Smooth muscle cell (in vitro differentiated cells): Measurements from ENCODE around the gene RPL36A. TPM values are rescaled to one million over a fixed set of nuclear protein-coding genes. Genes with fewer than 3 reads are reported as not detected.

ENCODE experiments used
- DNase-seq: peaks from one replicate; lab custom pipeline; 2025; ENCODE audit not compliant: unreplicated experiment; lab: John Stamatoyannopoulos, UW
- H2AFZ ChIP-seq: fragments of 200-600 bp; sonication (generic); 2 replicates; pipeline ENCODE4 v1.6.0; 2016; ENCODE audit warnings: antibody characterized with exemption, low read depth, mild to moderate bottlenecking
- H3F3A ChIP-seq: fragments of 200-600 bp; sonication (generic); 2 replicates; pipeline ENCODE4 v1.6.0; 2017; ENCODE audit warnings: antibody characterized with exemption, low read depth
- H3K27ac ChIP-seq: fragments of 200-600 bp; sonication (generic); 2 replicates; pipeline ENCODE4 v1.5.1; 2016; ENCODE audit warnings: low read depth, mild to moderate bottlenecking
- H3K27me3 ChIP-seq: fragments of 200-600 bp; sonication (generic); 2 replicates; pipeline ENCODE4 v1.6.1; 2016; ENCODE audit warnings: low read depth, mild to moderate bottlenecking
- H3K36me3 ChIP-seq: fragments of 200-600 bp; sonication (generic); 2 replicates; pipeline ENCODE4 v1.5.1; 2016; ENCODE audit warnings: low read depth
- H3K4me1 ChIP-seq: fragments of 200-600 bp; sonication (generic); 2 replicates; pipeline ENCODE4 v1.5.1; 2016; ENCODE audit warnings: low read depth
- H3K4me2 ChIP-seq: fragments of 200-600 bp; sonication (generic); 2 replicates; pipeline ENCODE4 v1.6.0; 2016; ENCODE audit warnings: mild to moderate bottlenecking
- H3K4me3 ChIP-seq: fragments of 200-600 bp; sonication (generic); 2 replicates; pipeline ENCODE4 v1.5.1; 2016; ENCODE audit warnings: mild to moderate bottlenecking
- H3K79me2 ChIP-seq: fragments of 200-600 bp; sonication (generic); 2 replicates; pipeline ENCODE4 v1.6.0; 2016; ENCODE audit warnings: low read depth, mild to moderate bottlenecking
- H3K9ac ChIP-seq: fragments of 200-600 bp; sonication (generic); 2 replicates; pipeline ENCODE4 v1.6.0; 2016; ENCODE audit warnings: low read depth
- H3K9me3 ChIP-seq: fragments of 200-600 bp; sonication (generic); replicated peaks from 2 replicates; pipeline ENCODE4 v1.5.1; 2016; ENCODE audit warnings: low read depth
- H4K20me1 ChIP-seq: fragments of 200-600 bp; sonication (generic); 2 replicates; pipeline ENCODE4 v1.6.0; 2016; ENCODE audit warnings: low read depth
- CTCF ChIP-seq: fragments of 200-600 bp; sonication (generic); IDR thresholded peaks from 2 replicates; pipeline ENCODE4 v1.5.1; 2017; ENCODE audit warnings: borderline replicate concordance, mild to moderate bottlenecking, antibody characterized with exemption; ENCODE audit not compliant: insufficient read depth, poor library complexity, severe bottlenecking
- WGBS: methylation state at CpG from one replicate; pipeline ENCODE4 v1.1.7; 2016; ENCODE audit warnings: low lambda C conversion rate; 5-methylcytosine and 5-hydroxymethylcytosine counted together
- polyA plus RNA-seq: library from polyadenylated mRNA; unstranded; fragments of >200 nt; fragmentation: Nextera tagmentation; extraction: Ambion mirVana; gene quantifications from 2 replicates; pipeline ENCODE4 v1.2.1, GENCODE V29; 2016
- total RNA-seq: library from RNA; depleted of rRNA; stranded (reverse); fragments of >200 nt; gene quantifications from 2 replicates; pipeline ENCODE4 v1.2.3, GENCODE V29; 2014

RPL36A gene
- total and polyA plus RNA-seq, 2 experiments from 2014 or later, result 301 to 3,414 TPM

- Histone ChIP-seq H3K36me3 (no peaks in the 10 kb centered on the region), H3K4me1 (peaks cover 9% of the 10 kb centered on the region), H3K4me3 (peak overlapping the region; percentile 59), H3K9ac (no peak overlapping the region), H3K27ac (peak overlapping the region; percentile 84), H3K4me2 (peak overlapping the region; percentile 84), H2AFZ (no peak overlapping the region), H4K20me1 (no peaks in the 10 kb centered on the region), H3K9me3 (no peaks in the 10 kb centered on the region), H3K27me3 (no peaks in the 10 kb centered on the region), H3K79me2 (no peaks in the 10 kb centered on the region), H3F3A (no peaks in the 10 kb centered on the region)
- DNase-seq, result no peak
- 45% methylated on average over 2 of the region's 2 CpGs for WGBS
- TF ChIP-seq CTCF, result no peak
These were observed 28.7 kb downstream of the RPL36A start for GRCh38 chrX:101419489-101419888.

GRCh38 chrX:101427954-101428353, 37.1 kb downstream of the RPL36A start:
- 80% methylated on average over 2 of the region's 2 CpGs for WGBS
- Histone ChIP-seq H3K4me2 (no peak overlapping the region), H3K27me3 (no peaks in the 10 kb centered on the region), H3K4me1 (no peaks in the 10 kb centered on the region), H2AFZ (no peak overlapping the region), H3K9me3 (peaks cover 9% of the 10 kb centered on the region), H3F3A (peaks cover 3% of the 10 kb centered on the region), H3K9ac (no peak overlapping the region), H3K27ac (no peak overlapping the region), H4K20me1 (no peaks in the 10 kb centered on the region), H3K36me3 (no peaks in the 10 kb centered on the region), H3K79me2 (no peaks in the 10 kb centered on the region), H3K4me3 (no peak overlapping the region)
- DNase-seq, result no peak
- no peak for TF ChIP-seq CTCF

- Histone ChIP-seq H3K9me3 (peaks cover 9% of the 10 kb centered on the region), H3K36me3 (no peaks in the 10 kb centered on the region), H3K4me2 (peak overlapping the region; percentile 73), H3K4me1 (no peaks in the 10 kb centered on the region), H3K27me3 (no peaks in the 10 kb centered on the region), H3K4me3 (no peak overlapping the region), H2AFZ (no peak overlapping the region), H3K27ac (peak overlapping the region; percentile 98), H3K79me2 (no peaks in the 10 kb centered on the region), H4K20me1 (no peaks in the 10 kb centered on the region), H3K9ac (peak overlapping the region; percentile 86), H3F3A (peaks cover 3% of the 10 kb centered on the region)
- WGBS, result 47% methylated on average over 1 of the region's 1 CpG
- DNase-seq, result no peak
- no peak for TF ChIP-seq CTCF
These were observed 39.1 kb downstream of the RPL36A start for GRCh38 chrX:101429934-101430333.

GRCh38 chrX:101430457-101431078, 39.8 kb downstream of the RPL36A start:
- TF ChIP-seq CTCF, result no peak

More at GRCh38 chrX:101430457-101431078, 39.8 kb downstream of the RPL36A start:
- WGBS, result 73% methylated on average over 2 of the region's 2 CpGs
- H3K4me1 ChIP-seq, result no peaks in the 10 kb centered on the region
- DNase-seq, result no peak
- no peaks in the 10 kb centered on the region for H3K79me2 ChIP-seq
- H3K9me3 ChIP-seq, result peaks cover 9% of the 10 kb centered on the region
- peak overlapping the region; percentile 73 for H3K4me2 ChIP-seq
- H3F3A ChIP-seq, result peaks cover 3% of the 10 kb centered on the region
- H2AFZ ChIP-seq, result no peak overlapping the region
- H3K27ac ChIP-seq, result peak overlapping the region; percentile 98
- no peak overlapping the region for H3K4me3 ChIP-seq
- no peaks in the 10 kb centered on the region for H3K27me3 ChIP-seq
- H3K36me3 ChIP-seq, result no peaks in the 10 kb centered on the region
- H3K9ac ChIP-seq, result peak overlapping the region; percentile 86
- H4K20me1 ChIP-seq, result no peaks in the 10 kb centered on the region
